Stimulated activated CD8-positive, alpha-beta memory T cell treated with anti-CD3 and anti-CD28 coated beads, Interleukin-7, amount 100 ng/mL, for 4 hours (primary cell): ENCODE data around the gene WWOX.

Experiments
- DNase-seq, 2 donors: peaks; one replicate each; pipeline ENCODE4 v3.0.0-alpha.2; 2020; ENCODE audit warnings: low read depth in 2 of 2

The WWOX gene

GRCh38 chr16:78465730-78466129 is 366.3 kb downstream of the WWOX start:
- no peak for DNase-seq

DNA sequence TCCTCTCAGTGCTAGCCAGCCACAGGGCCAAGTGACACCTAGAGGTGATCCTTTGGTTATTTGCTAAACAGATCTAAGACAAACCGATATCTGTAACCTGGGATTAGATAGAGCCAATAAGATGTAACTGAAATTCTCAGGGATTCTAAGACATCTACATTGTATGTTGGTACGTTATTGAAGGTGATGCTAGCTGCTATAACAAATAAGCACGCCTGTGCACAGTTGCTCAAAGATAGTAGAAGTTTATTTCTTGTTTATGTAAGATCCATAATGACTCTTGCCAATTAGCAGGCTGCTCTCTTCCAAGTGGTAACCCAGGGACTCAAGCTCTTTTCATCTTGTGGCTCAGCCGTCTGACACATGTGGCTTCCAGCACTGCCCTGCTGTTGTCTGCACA is 370.3 kb downstream of the WWOX start:
- DNase-seq: no peak

- no peak for DNase-seq
Measured at GRCh38 chr16:78473031-78473699, 373.7 kb downstream of the WWOX start.

GRCh38 chr16:78474762-78475161 is 375.3 kb downstream of the WWOX start:
- no peak for DNase-seq

- no peak for DNase-seq
Measured at GRCh38 chr16:78476615-78477014, 377.2 kb downstream of the WWOX start.

- DNase-seq: no peak
Measured at GRCh38 chr16:78478267-78478861, 378.9 kb downstream of the WWOX start.

- no peak for DNase-seq
Measured at GRCh38 chr16:78479723-78480122, 380.3 kb downstream of the WWOX start.

GRCh38 chr16:78480588-78480987 is 381.1 kb downstream of the WWOX start:
- no peak for DNase-seq

DNA sequence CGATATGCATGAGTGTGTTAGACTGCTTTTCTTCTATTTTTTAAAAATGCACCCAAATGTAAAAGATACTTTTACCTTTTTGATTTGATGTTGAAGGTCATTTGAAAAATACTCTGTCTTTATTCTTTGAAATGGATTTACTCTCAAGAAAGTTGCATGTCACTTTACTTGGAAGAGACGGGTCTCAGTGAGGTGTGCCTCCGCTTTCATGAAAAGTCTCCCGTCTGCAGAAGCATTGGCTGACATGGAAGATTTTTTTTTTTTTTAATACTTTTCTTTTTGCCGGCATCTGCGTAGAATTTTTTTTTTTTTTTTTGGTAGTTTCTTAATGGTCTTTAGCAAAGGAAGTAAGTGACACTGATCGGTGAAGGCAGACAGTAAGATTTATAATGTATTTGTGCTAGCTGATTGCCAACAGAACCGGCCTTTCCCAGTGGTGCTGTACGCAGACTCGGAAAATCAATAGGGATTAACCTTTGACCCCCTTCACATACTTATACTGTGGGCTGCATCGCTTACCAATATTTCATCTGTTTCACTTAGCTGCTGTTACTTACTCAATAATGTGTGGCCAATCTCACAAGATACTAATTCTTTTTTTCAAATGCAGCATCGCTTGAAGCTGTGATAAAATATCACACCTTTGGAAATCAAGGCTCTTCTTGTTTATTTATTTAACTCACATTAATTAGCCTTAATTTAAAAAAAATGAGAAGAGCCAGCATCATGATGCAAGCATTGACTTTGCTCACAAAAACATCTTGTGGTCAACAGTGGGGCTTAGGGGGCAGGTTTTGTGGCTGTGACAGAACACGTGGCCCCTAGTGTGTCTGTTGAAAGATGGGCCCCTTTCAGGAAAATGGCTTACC is 383.9 kb downstream of the WWOX start:
- DNase-seq: no peak

DNA sequence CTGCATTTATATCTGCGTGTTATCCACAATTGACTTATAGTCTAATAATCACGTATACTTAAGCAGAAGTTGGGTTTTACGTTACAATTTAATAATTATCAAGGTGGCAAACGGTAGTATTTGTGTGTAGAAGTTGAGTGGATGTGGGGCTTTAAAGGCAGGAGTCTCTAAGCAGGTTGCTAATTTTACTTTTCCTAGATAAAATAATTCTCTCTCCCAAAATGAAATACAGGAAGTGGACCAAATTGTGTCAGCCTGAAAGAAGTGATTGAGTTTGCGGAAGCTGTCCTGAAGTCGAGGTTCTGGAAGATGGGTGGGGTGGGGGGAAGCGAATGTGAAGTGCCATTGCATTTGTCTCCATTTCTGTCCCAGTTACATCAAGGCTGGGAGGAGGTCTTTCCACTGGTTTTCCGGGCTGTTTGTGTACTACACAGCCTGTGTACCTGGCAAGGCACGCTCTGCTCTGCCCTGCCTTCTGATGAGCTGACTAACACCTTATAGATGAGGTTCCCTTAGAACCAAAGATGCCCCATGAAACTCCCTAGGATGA is 385.1 kb downstream of the WWOX start:
- DNase-seq: no peak

DNA sequence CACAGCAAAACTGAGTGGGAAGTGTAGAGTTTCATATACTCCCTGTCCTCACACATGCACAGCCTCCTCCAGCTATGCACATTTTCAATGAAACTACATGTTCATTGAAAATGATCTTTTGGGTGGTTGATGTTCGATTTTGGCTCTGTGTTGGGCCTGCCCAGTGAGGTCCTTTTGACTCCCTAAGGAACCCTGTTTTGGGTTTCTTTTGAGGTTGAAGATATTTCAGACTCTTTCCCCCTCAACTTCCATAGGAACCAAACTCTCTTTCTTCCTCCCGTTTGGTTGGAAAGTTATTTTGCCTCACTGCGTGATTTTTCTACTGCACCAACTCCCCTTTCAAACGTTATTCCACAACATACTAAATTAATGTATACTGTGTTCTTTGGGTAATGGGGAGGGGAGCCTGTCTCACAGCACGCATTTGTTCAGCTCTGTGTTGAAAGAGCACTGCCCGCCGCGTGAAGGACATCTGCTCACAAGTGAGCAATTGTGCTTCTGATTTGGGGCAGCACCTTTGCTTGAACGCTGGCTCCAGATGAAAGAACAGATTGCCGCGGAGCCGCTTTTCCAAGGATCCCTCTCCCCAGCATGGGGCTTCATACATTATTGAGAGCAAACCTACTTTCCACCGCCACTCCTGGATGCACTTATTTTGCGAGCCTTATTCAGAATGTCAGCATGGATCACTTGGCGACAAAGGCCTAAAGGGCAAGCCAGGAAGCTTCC is 385.9 kb downstream of the WWOX start:
- DNase-seq: no peak

DNA sequence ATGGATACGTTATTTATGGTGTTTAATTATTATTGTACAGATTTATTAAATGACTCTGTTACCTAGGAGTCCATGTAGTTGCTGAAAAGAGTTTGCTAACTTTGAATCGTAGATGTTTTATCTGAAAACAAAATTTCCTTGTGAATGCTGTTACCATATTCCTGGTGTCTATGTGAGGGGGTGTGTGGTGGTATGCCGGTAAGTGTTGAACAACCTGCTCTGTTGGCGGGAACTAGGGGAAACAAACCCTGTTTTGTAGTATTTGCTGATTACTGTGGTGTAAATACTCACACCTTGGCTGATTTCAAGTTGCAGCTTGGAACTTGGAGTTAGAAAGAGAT is 386.4 kb downstream of the WWOX start:
- DNase-seq: no peak

GRCh38 chr16:78487471-78487870 is 388.0 kb downstream of the WWOX start:
- no peak for DNase-seq

DNA sequence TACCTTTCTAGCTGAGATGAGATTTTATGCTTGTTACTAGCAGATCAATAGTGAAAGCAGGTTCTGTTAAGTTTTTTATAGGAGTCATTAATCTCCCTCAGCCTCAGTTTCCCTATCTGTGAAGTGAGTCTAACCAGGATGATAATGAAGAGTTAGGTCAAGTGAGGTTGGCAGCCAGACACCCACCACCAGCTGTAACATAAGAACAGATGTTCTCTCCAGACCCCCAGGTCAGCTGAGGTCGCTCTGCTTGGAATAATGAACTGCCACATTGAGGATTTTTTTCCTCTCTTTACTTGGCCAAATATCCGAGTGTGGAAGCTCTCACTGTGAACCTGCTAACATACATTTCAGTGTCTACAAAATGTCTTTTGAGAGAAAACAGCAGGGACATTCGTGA is 389.6 kb downstream of the WWOX start:
- DNase-seq: no peak

GRCh38 chr16:78489631-78490030 is 390.2 kb downstream of the WWOX start:
- no peak for DNase-seq

DNA sequence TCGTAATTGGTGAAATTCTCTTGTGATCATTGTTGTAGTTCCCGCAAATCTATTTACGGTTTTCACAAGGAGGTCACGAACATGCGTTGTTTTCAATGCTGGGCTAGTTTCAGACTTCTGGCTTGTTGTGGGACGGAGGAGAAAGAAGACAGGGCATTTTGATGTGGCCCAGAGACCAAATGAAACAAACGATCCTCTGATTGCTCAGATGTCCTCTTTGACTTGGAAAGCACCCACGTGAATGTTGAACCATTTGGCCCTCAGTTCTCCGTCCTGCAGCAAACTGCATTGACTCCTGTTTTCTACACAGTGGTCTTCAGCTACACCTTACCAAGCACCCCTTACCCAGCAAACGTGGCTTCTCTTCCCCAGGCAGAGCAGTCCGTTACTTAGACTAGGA is 391.0 kb downstream of the WWOX start:
- no peak for DNase-seq

DNA sequence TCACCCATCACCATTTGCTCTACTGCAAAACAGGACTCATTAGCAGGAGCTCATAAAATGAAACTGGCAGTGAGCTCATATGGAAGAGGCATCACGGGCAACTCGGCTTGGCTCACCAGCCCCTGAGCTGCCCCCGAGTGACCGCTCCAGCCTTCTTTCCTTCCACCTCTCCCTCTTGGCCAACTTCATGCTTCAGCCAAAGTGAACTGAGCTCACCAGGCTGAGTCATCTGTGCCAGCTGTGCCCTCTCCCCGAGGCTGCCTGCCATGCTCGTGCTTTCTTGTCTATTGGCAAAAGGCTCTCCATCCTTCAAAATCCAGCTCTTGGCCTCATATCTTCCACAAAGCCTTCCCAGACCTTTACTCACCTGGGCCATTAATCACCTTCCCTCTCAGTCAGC is 391.4 kb downstream of the WWOX start:
- no peak for DNase-seq

DNA sequence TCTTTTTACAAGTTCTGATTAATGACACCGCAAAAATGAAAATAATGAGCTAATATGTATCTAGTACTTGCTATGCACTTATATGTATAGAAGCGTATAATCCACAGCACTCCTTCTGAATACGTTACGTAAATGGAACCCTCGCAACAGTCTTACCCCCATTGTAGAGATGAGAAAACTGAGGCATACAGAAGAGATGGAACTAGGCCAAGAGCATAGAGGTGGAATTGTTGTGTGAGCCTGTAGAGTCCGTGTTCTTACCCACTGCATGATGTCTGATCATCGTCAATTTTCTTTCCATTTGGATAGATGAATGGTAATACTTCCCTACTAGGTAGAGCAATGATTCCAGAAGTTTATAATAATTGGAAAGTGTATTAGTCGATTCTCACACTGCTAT is 394.1 kb downstream of the WWOX start:
- no peak for DNase-seq

- no peak for DNase-seq
Measured at GRCh38 chr16:78494105-78494504, 394.7 kb downstream of the WWOX start.

DNA sequence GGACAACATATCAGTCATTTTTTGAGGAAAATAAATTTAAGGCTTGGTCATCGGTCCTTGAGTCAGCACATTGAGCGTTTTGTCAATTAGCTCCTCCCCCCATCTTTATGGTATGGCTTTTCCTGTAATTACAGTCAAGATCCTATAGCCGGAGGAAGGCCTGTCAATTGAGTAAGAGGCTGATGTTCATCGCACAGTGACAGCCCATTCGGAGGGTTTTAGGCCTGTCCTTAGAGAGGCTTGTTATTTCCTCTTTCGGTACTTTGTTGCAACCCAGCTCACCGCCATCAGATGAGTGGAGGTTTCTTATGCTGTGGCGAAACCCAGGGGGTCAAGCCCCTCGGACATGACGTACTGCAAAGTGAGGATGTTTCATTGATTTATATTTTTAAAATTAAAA is 395.2 kb downstream of the WWOX start:
- DNase-seq: no peak

GRCh38 chr16:78496189-78496588 is 396.7 kb downstream of the WWOX start:
- DNase-seq: no peak

GRCh38 chr16:78499399-78499798 is 399.9 kb downstream of the WWOX start:
- DNase-seq: no peak
